ENCODE results near the gene MCTP1. TPM values are rescaled to one million over a fixed set of nuclear protein-coding genes. Genes with fewer than 3 reads are reported as not detected.

MCTP1 gene
- total RNA-seq, 3 donors from 2014 or later = 22.8 to 57.8 (median 24.3) TPM

GRCh38 chr5:94855543-94855942 lies 429.4 kb downstream of the MCTP1 start:
- no peaks in the 10 kb centered on the region for H3K4me1 ChIP-seq
- no peak overlapping the region for H3K27ac ChIP-seq
- no peak for DNase-seq (ENCODE audit: low spot score in 2 of 2)
- TF ChIP-seq POLR2AphosphoS5 (IDR thresholded peaks at IDR 0.05) (no peak), POLR2A (IDR thresholded peaks at IDR 0.05) (no peak), CTCF (IDR thresholded peaks at IDR 0.05) (no peak)
- intact Hi-C loops (cut with DNase I; ENCODE audit: low total_unique reads) = no loop called here
- H3K4me3 ChIP-seq = no peak overlapping the region
- no peaks in the 10 kb centered on the region for H3K36me3 ChIP-seq
- H3K9me3 ChIP-seq = no peaks in the 10 kb centered on the region
- H3K27me3 ChIP-seq = no peaks in the 10 kb centered on the region

DNA sequence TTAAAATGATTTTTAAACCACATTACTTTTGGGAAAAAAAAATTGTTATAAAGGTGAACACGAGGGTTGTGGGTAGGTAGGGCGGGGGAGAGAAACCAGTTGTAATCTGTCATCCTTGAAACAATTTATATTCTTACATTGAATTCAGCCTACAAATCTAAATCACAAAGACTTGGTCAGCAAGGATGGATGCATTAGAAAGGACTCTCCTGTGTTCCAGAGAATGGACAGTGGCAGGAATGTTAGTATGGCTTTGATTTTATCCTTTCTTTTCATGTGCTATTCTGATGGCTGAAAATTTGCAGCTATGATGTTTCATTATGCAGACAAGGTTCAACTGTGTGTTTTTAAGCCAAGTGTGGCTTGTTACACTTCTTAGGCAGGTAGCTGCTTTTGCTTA lies 431.8 kb downstream of the MCTP1 start:
- Histone ChIP-seq H3K4me3 (no peak overlapping the region), H3K9me3 (no peaks in the 10 kb centered on the region), H3K36me3 (no peaks in the 10 kb centered on the region), H3K27ac (no peak overlapping the region), H3K4me1 (no peaks in the 10 kb centered on the region), H3K27me3 (no peaks in the 10 kb centered on the region)
- DNase-seq (ENCODE audit: low spot score in 2 of 2) = no peak
- intact Hi-C loops (cut with DNase I; ENCODE audit: low total_unique reads) = no loop called here
- TF ChIP-seq CTCF (IDR thresholded peaks at IDR 0.05) (no peak), POLR2A (IDR thresholded peaks at IDR 0.05) (no peak), POLR2AphosphoS5 (IDR thresholded peaks at IDR 0.05) (no peak)

DNA sequence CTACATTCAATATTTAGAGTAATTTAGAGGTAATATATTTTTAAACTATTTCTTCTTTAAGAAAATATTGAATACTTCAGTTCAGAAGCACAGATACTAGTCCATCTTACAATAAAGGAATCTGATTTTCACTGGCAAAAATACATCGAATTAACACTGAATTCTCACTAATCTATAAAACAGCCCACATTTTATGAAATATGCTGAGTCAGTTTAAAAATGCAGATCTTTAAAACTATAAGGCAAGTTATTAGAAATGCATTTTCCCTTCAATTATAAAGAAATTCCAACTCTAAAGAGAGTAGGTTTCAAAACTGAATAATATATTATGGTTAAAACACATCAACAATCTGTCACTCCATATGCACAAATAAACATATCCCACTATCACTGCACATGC lies 433.9 kb downstream of the MCTP1 start:
- TF ChIP-seq POLR2A (IDR thresholded peaks at IDR 0.05) (no peak), POLR2AphosphoS5 (IDR thresholded peaks at IDR 0.05) (no peak), CTCF (IDR thresholded peaks at IDR 0.05) (no peak)
- no peaks in the 10 kb centered on the region for H3K9me3 ChIP-seq
- no peak overlapping the region for H3K4me3 ChIP-seq

DNA sequence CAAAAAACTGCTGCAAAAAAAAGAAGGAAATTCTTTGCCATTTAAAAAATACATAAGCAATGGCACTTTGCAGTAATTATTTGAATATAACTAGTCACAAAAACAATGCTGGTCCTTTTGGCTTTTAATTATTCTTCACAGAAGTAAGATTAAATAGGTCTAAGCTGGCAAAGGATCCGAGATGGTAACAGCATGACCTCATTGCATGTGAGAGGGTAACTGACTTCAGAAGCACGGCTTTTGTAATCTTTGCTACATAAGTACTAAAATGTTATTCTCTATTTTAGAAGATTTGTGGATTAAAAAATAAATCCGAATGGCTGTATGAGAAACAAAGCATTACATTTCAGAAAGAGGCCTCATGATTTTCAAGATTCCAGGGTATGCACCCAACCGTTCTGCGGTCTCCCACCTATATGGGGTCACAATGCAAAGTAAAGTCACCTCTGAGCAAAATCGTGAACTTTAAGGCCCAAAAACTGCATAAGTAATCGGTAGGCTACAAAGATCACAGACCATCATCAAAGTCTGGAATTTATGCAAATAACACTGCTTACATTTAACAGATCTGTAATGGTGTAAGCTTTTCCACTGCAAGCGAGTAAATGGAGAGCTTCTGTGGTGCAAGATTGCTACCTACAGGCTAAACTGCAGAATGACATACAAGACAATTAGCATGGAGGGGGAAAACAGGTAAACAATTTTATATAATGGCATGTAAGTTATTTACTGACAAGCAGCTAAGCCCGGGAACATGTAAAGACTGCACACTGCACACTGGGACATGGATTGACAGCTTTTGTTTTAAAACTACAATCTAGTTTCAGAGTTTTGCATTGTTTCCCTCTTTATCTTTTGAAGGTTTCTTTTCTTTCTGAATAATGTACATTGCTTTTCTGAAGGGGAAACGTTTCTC lies 434.8 kb downstream of the MCTP1 start:
- H3K4me3 ChIP-seq = no peak overlapping the region
- no peak for DNase-seq (ENCODE audit: low spot score in 2 of 2)
- no peak for TF ChIP-seq POLR2AphosphoS5 (IDR thresholded peaks at IDR 0.05)
- peak in 1 of 3 donors; percentile 39 for TF ChIP-seq CTCF (IDR thresholded peaks at IDR 0.05)
- no peak for TF ChIP-seq POLR2A (IDR thresholded peaks at IDR 0.05)
- no peaks in the 10 kb centered on the region for H3K4me1 ChIP-seq
- intact Hi-C loops (cut with DNase I; ENCODE audit: low total_unique reads) = no loop called here
- no peaks in the 10 kb centered on the region for H3K27me3 ChIP-seq
- no peaks in the 10 kb centered on the region for H3K36me3 ChIP-seq
- H3K27ac ChIP-seq = no peak overlapping the region
- no peaks in the 10 kb centered on the region for H3K9me3 ChIP-seq

More for the DNA sequence above, 433.9 kb downstream of the MCTP1 start:
- intact Hi-C loops (cut with DNase I; ENCODE audit: low total_unique reads) = no loop called here
- Histone ChIP-seq H3K4me1 (no peaks in the 10 kb centered on the region), H3K36me3 (no peaks in the 10 kb centered on the region), H3K27me3 (no peaks in the 10 kb centered on the region), H3K27ac (no peak overlapping the region)
- no peak for DNase-seq (ENCODE audit: low spot score in 2 of 2)

- H3K4me1 ChIP-seq = no peaks in the 10 kb centered on the region
- H3K27ac ChIP-seq = no peak overlapping the region
- H3K27me3 ChIP-seq = no peaks in the 10 kb centered on the region
- no peaks in the 10 kb centered on the region for H3K9me3 ChIP-seq
- TF ChIP-seq CTCF (IDR thresholded peaks at IDR 0.05) = no peak
- no peak for TF ChIP-seq POLR2AphosphoS5 (IDR thresholded peaks at IDR 0.05)
- TF ChIP-seq POLR2A (IDR thresholded peaks at IDR 0.05) = no peak
- H3K36me3 ChIP-seq = no peaks in the 10 kb centered on the region
- intact Hi-C loops (cut with DNase I; ENCODE audit: low total_unique reads) = no loop called here
- no peak overlapping the region for H3K4me3 ChIP-seq
- no peak for DNase-seq (ENCODE audit: low spot score in 2 of 2)
Measured at GRCh38 chr5:94849324-94849723, 435.6 kb downstream of the MCTP1 start.

Measured in breast epithelium (tissue), 4 donors.